ENCODE data around the gene SNX4. TPM values are rescaled to one million over a fixed set of nuclear protein-coding genes. Genes with fewer than 3 reads are reported as not detected.

SNX4 gene
- total RNA-seq, 2 donors from 2014 or later, result 17.3 to 23.5 TPM

GRCh38 chr3:125478326-125478725 lies 41.7 kb downstream of the SNX4 start:
- DNase-seq (no peak), ATAC-seq (no peak)
- intact Hi-C loops (cut with DNase I), result no loop called here

- DNase-seq, result no peak
- intact Hi-C loops (cut with DNase I), result no loop called here
- ATAC-seq, result no peak
Measured at GRCh38 chr3:125477701-125478100, 42.3 kb downstream of the SNX4 start.

GRCh38 chr3:125470671-125471070 lies 49.3 kb downstream of the SNX4 start:
- DNase-seq (no peak), ATAC-seq (no peak)
- intact Hi-C loops (cut with DNase I), result no loop called here

- intact Hi-C loops (cut with DNase I), result no loop called here
- DNase-seq, result no peak
- no peak for ATAC-seq
Measured at GRCh38 chr3:125462722-125463299, 57.2 kb downstream of the SNX4 start.

GRCh38 chr3:125461896-125462295 lies 58.1 kb downstream of the SNX4 start:
- no peak for DNase-seq
- ATAC-seq, result no peak
- intact Hi-C loops (cut with DNase I), result no loop called here

- ATAC-seq (peak; percentile 44 to 47), DNase-seq (no peak)
- intact Hi-C loops (cut with DNase I), result no loop called here
Measured at GRCh38 chr3:125460233-125460632, 59.8 kb downstream of the SNX4 start.

- ATAC-seq (peak in 1 of 2 donors; percentile 37), DNase-seq (no peak)
- intact Hi-C loops (cut with DNase I), result no loop called here
Measured at GRCh38 chr3:125443923-125444322, 76.1 kb downstream of the SNX4 start.

GRCh38 chr3:125442506-125442905 lies 77.5 kb downstream of the SNX4 start:
- ATAC-seq (no peak), DNase-seq (no peak)
- intact Hi-C loops (cut with DNase I), result no loop called here

- intact Hi-C loops (cut with DNase I), result no loop called here
- no peak for DNase-seq
- ATAC-seq, result no peak
Measured at GRCh38 chr3:125440970-125441369, 79.0 kb downstream of the SNX4 start.

- ATAC-seq, result peak in 1 of 2 donors; percentile 23
- no peak for DNase-seq
- intact Hi-C loops (cut with DNase I), result no loop called here
Measured at GRCh38 chr3:125440559-125440955, 79.4 kb downstream of the SNX4 start.

- intact Hi-C loops (cut with DNase I), result loop anchor here in 1 of 2 donors (1.0 to 5.0 kb wide), 2 partner anchors 443 to 511 kb away; no protein-coding TSS in a partner anchor
- DNase-seq (peak; percentile 55), ATAC-seq (peak; percentile 57 to 70)
Measured at GRCh38 chr3:125437631-125438435, 82.2 kb downstream of the SNX4 start.

- intact Hi-C loops (cut with DNase I), result loop anchor here in 1 of 2 donors (5.0 kb wide), 1 partner anchor 510 kb away; no protein-coding TSS in a partner anchor
- ATAC-seq (no peak), DNase-seq (no peak)
Measured at GRCh38 chr3:125436921-125437320, 83.1 kb downstream of the SNX4 start.

GRCh38 chr3:125435231-125435630 lies 84.8 kb downstream of the SNX4 start:
- intact Hi-C loops (cut with DNase I), result loop anchor here in 1 of 2 donors (5.0 kb wide), 1 partner anchor 508 kb away; no protein-coding TSS in a partner anchor
- ATAC-seq, result no peak
- no peak for DNase-seq

- ATAC-seq (no peak), DNase-seq (no peak)
- intact Hi-C loops (cut with DNase I), result loop anchor here in 1 of 2 donors (5.0 kb wide), 1 partner anchor 507 kb away; no protein-coding TSS in a partner anchor
Measured at GRCh38 chr3:125434582-125435011, 85.4 kb downstream of the SNX4 start.

- ATAC-seq (no peak), DNase-seq (no peak)
- intact Hi-C loops (cut with DNase I), result no loop called here
Measured at GRCh38 chr3:125433611-125434041, 86.4 kb downstream of the SNX4 start.

- DNase-seq, result no peak
- intact Hi-C loops (cut with DNase I), result no loop called here
- no peak for ATAC-seq
Measured at GRCh38 chr3:125433091-125433534, 86.9 kb downstream of the SNX4 start.

GRCh38 chr3:125431912-125432790 lies 87.9 kb downstream of the SNX4 start:
- intact Hi-C loops (cut with DNase I), result no loop called here
- ATAC-seq (no peak), DNase-seq (no peak)

- ATAC-seq (no peak), DNase-seq (no peak)
- intact Hi-C loops (cut with DNase I), result no loop called here
Measured at GRCh38 chr3:125431391-125431790, 88.6 kb downstream of the SNX4 start.

GRCh38 chr3:125428216-125428830 lies 91.7 kb downstream of the SNX4 start:
- intact Hi-C loops (cut with DNase I), result no loop called here
- ATAC-seq, result no peak
- DNase-seq, result no peak

All from left cardiac atrium (tissue), 4 donors.